Activated gamma-delta T cell treated with Interleukin-2 at 50 U/mL for 16 hours (primary cell): ENCODE data around the gene GPLD1.
"Not testable (repeated sequence)": the region's sequence is repeated elsewhere in the genome, so short reads cannot be mapped to it uniquely, and the experiment has no call there.

Source experiments
- DNase-seq: peaks from one replicate; pipeline ENCODE4 v3.0.0-alpha.2; 2020

The GPLD1 gene

DNA sequence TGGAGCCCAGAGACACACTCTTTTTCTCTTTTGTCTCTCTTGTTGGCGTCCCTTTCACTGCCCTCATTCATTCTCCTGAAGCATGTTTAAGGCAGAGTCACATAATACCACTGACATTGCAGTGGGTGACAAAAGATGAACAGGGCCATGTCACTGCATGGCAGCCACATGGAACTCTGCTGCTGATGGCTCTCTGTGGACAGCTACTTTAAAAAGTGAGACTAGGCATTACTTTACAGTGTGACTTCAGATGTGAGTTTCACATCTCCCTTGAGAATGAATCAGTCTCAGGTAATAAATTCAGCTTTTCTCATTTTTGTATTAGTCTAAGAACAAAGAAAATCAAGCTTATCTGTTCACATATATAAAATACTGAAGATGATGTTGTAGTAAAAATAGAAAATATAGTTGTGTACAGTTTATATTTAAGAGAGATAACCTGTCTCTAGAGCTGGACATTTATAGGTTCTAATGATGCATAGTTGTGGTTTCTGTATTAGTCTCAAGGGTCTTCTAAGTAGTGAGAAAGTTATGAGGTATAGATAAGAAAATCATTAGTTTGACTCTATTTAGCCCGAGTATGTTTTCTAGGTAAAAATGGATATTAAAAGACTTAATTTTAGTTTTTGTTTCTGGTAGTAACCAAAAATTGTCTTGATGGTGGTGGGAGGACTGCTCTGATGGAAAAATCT lies 80.5 kb downstream of the GPLD1 start:
- DNase-seq, result no peak

DNA sequence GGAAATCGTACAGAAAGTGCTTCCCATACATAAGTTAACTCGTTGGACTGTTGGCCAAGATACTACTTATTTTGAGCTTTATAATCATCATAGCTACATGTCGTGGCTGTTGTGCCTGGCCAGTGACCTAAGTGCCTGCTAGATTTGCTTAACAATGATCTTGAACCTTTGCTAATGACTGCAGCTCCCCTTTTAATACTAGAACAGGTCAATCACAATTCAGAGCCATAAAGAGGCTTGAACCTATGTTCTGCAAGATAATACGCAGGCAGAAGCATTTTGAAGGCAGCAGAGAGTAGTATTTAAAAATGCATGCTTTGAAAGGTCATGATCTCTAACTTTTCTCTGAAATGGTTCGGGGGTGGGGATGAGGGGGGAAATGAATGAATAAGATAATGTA lies 84.1 kb downstream of the GPLD1 start:
- no peak for DNase-seq

DNA sequence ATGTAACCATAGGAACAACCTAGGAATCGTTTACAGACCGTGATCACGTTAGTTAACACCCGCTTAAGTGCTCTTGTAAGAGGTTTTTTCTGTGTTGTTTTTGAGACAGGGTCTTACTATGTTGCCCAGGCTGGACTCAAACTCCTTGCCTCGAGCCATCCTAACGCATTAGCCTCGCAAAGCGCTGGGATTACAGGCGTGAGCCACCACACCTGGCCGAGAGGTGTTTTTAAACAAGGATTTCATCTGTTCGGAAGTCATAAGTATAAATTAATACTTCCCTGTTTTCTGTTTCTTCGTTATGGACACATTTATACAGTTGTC lies 85.9 kb downstream of the GPLD1 start:
- DNase-seq, result no peak

DNA sequence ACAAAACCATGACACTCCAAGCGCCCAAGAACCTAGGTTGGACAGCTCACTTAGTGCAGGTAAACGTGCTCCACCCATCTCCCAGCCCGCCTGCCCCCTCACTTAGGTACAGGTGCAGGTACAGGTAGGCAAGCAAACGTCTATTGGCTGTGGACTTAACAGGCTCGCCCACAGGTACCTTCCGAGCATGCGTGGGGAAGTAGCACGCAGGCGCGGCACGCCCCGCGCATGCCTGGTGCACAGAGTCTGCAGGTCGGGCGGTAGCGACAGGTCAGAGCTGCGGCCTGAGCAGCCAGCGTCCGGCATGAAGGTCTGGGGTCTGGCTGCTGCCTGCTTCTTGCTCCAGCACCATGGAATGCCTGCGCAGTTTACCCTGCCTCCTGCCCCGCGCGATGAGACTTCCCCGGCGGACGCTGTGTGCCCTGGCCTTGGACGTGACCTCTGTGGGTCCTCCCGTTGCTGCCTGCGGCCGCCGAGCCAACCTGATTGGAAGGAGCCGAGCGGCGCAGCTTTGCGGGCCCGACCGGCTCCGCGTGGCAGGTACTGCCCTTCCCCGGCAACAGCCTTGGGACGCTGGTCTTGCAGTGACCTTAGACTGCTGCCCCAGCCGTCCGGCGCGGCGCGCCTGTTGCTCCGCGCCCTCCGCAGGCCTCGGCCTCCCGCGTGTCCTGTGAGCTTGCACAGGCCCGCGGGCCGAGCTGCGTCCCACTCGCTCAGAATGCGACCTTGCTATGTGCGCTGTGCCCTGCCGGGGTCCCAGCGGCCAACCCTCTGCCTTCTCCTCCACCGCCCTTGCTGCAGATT lies 86.5 kb downstream of the GPLD1 start, which contains the start of gene MRS2:
Gene MRS2 (plus strand): TSS at position 240 of the 804 bp plus-strand sequence. CDS start 111 bp downstream, at position 351.
- DNase-seq, result peak; percentile 71

DNA sequence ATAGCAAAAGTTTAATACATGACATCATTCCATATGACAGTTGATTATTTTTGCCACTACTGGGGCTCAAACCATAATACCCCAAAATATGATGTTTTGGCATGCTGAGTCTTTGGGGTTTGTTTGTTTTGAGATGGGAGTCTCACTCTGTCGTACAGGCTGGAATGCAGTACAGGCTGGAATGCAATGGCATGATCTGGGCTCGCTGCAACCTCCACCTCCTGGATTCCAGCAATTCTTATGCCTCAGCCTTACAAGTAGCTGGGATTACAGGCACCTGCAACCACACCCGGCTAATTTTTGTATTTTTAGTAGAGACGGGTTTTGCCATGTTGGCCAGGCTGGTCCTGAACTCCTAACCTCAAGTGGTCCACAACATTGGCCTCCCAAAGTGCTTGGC lies 87.9 kb downstream of the GPLD1 start:
- no peak for DNase-seq

DNA sequence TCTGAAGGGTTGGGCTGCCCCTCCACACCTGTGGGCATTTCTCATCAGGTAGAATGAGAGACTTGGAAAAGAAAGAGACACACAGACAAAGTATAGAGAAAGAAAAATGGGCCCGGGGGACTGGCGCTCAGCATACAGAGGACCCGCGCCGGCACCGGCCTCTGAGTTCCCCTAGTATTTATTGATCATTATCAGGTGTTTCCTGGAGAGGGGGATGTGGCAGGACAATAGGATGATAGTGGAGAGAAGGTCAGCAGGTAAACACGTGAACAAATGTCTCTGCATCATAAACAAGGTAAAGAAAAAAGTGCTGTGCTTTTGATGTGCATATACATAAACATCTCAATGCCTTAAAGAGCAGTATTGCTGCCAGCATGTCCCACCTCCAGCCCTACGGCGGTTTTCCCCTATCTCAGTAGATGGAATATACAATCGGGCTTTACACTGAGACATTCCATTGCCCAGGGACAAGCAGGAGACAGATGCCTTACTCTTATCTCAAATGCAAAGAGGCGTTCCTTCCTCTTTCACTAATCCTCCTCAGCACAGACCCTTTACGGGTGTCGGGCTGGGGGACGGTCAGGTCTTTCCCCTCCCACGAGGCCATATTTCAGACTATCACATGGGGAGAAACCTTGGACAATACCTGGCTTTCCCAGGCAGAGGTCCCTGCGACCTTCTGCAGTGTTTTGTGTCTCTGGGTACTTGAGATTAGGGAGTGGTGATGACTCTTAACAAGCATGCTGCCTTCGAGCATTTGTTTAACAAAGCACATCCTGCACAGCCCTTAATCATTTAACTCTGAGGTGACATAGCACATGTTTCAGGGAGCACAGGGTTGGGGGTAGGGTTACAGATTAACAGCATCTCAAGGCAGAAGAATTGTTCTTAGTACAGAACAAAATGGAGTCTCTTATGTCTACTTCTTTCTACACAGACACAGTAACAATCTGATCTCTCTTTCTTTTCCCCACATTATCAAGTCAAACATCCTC lies 89.0 kb downstream of the GPLD1 start:
- DNase-seq, result not testable (repeated sequence)

DNA sequence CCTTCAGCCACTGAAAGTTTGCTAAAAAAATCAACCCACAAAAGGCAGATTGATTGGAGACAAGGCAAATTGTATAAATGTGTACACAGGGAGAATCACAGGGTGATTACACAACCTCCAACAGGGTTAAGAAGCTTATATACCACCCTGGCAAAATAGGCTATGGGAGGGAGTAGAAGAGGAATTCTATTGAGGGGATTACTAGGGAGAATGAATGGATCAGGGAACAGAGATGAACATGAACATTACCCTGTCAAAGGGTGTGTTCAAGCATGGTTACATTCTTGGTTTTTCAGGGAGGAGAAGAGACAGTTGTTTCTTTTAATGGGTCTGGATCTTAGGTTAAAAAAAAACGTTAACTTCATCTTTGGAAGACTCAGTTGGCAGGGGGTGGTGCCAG lies 91.7 kb downstream of the GPLD1 start:
- DNase-seq, result no peak

DNA sequence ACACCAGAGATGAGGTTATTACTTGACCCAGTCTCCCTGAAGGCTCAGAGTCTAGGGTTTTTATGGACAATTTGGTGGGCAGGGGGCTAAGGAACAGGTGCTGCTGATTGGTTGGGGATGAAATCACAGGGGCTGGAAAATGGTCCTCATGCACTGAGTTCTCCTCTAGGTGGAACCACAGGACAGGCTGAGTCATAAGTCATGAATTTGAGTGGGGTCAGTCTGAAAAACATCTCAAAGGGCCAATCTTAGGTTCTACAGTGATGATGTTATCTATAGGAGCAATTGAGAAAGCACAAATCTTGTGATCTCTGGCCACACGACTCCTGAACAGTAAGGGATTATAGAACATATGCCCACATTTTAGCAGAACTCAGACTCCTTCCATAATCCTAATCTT lies 92.6 kb downstream of the GPLD1 start:
- no peak for DNase-seq

DNA sequence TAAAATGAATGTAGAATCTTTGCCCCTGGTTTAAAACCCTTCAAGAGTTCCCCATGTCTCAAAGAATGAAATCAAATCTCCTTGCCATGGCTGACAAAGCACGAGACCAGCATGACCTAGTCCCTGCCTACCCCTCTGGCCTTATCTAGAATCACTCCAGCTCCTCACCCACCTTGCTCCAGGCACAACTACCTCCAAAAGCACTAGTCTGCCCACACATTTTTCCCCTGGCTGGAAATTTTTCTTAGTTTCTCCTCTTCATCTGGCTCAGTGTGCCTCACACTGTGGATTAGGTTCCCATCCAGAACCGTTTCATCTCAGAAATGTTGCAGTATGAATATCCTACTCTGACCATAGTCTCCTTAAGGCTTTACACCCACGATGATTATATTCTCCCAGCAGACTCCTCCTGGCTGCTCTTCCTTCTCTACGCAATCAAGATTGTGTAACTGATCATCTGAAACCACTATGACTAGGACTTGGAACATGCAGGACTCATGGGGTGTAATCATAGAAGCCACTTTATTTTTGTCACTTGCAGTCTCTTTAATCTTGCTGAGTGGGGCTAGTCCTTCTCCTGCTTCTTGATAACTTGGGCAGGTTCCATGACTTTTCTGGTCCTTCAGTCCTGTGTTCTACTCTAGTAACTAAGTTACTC lies 94.5 kb downstream of the GPLD1 start:
- DNase-seq, result no peak

DNA sequence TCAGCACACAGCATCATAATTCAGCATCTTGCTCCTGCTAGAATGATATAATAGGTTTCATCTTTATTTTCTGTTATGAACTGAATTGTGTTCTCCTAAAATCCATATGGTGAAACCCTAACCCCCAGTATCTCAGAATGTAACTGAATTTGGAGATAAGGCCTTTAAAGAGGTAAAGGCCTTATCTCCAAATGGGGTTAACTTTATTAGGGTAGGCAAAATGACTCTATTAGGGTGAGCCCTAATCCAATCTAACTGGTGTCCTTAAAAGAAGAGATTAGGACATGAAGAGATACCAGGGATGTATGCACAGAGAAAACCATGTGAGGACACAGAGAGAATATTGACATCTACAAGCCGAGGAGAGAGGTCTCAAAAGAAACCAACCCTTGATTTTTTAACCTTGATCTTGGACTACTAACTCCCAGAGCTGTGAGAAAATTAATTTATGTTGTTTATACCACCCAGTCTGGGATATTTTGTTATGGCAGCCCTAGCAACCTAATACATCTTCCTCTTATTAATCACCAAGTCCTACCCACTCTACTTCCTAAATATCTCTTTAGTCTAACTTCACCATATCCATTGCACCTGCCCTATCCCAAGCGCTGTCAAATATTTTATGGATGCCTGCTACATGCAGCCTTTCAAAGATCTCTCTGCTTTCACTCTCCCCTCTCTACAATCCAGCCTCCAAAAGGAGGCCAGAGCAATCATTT lies 95.2 kb downstream of the GPLD1 start:
- no peak for DNase-seq

DNA sequence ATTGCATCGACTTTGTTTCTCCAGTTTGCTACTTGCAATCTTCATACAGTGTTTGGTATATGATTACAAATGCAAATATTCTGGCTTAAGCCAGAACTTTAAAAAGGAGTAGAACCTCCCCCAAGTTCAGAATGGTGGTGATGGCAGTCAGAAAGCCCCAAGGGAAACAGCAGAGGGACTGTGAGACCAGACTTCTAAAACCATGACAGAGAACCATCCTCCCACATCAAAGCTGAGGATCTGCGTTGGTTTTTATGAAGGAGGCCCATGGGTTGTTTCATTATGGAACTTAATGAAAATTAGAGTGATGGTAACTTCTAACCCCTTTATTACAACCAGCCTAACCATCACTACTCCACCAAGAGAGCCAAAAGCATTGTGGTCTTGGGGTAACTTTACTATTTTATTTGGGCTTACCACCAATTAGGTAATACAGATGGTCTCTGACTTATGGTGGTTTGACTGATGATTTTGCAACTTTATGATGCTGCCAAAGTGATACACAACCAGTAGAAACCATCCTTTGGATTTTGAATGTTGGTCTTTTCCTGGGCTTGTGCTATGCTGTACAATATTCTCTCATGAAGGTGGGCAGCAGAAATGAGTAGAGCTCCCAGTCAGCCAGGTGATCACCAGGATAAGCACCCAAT lies 97.5 kb downstream of the GPLD1 start:
- DNase-seq, result no peak

DNA sequence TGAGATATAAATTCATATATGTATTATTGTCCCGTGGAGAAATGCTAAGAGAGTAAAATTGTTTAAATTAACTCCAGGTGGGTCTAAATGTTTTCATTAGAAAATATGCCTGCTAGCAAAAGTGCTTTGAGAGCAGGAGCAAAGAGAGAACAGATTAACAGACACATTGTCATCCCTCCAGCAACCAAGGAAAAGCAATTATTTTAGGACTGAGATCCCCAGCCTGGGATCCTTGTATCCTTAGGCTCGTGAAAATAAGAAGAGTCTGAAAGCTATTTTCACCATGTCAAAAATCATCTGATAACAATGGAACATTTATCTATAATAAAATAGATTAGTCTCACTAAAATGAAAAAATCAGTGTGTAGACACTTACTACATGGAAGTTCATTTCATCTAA lies 98.2 kb downstream of the GPLD1 start:
- no peak for DNase-seq

DNA sequence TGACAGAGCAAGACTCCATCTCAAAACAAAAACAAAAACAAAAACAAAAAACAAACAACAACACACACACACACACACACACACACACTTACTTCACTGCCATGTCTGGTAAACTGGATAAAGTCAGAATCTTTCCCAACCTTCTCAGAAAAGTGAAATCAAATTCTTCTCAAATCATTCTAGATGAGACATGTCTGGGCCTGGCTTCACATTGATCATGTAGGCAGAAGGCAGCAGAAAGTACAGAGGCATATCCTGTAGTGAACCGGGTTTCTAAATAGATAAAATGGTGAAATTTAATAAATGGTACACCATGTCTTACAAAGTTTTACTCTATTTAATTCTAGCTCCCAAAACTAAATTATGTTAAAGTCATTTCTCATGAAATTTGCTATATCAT lies 101.6 kb downstream of the GPLD1 start:
- DNase-seq, result no peak

DNA sequence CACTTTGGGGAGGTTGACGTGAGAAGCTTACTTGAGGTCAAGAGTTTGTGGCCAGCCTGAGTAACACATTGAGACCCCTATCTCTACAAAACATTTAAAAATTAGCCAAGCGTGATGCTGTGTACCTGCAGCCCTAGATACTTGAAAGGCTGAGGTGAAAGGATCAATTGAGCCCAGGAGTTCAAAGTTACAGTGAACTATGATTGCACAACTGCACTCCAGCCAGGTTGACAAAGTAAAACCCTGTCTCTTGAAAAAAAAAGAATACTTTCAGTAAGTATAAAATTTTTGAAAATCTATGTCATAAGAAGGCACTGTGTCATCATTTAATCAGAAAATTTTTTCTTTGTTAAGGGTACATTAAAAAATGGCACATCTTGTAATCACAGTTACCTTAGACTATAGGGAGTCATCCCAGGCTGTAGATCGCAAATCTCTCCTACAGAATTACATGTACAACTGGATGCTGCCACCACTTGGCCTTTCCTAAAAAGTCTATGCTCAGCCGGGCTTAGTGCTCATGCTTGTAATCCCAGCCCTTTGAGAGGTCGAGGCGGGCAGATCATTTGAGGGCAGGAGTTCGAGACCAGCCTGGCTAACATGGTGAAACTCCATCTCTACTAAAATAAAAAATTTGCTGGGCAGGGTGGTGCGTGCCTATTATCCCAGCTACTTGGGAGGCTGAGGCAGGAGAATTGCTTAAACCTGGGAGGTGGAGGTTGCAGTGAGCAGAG lies 103.7 kb downstream of the GPLD1 start:
- no peak for DNase-seq

DNA sequence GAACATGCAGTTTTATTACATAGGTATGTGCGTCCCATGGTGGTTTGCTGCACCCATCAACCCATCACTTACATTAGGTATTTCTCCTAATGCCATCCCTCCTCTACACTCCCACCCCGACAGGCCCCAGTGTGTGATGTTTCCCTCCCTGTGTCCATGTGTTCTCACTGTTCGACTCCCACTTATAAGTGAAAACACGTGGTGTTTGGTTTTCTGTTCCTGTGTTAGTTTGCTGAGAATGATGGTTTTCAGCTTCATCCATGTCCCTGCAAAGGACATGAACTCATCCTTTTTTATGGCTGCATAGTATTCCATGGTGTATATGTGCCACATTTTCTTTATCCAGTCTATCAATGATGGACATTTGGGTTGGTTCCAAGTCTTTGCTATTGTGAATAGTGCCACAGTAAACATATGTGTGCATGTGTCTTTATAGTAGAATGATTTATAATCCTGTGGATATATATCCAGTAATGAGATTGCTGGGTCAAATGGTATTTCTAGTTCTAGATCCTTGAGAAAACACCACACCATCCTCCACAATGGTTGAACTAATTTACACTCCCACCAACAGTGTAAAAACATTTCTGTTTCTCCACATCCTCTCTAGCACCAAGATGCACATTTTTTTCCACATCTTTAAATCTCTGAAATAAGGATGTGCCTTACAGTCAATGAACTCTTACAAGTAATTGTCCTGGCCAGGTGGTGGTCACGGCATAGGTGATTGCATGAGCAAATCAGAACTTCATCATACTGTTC lies 104.8 kb downstream of the GPLD1 start:
- DNase-seq, result not testable (repeated sequence)

DNA sequence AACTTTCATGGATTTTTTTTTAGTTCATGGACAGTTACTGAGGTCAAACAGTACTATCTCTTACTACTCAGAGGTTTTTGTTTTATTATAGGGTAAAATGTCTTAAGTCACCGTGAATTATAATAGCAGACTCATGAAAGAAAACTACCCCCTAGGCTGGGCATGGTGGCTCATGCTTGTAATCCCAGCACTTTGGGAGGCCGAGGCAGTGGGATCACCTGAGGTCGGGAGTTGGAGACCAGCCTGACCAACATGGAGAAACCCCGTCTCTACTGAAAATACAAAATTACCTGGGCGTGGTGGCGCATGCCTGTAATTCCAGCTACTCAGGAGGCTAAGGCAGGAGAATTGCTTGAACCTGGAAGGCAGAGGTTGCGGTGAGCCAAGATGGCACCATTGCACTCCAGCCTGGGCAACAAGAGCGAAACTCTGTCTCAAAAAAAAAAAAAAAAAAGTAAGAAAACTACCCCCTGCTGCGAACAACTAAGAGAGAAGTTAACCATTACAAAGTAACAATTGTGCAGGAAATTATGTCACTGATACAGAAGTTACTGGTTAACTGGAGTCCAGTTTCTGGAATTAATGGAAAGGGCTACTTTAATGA lies 106.4 kb downstream of the GPLD1 start:
- not testable (repeated sequence) for DNase-seq

DNA sequence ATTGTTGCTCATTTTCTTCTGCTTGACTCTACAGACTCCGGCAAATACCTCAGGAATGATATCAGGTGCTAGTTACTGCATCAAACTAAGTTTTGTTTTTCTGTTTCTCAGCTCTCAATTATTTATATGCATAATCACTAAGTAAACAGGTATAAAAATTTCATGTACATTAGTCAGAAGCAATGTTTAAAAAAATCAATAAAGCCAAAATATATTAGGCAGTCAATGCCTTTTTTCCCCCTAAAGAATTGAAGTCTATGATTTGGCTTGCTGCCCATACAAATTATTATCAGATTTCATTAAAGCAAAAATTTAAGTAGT lies 107.2 kb downstream of the GPLD1 start:
- no peak for DNase-seq

DNA sequence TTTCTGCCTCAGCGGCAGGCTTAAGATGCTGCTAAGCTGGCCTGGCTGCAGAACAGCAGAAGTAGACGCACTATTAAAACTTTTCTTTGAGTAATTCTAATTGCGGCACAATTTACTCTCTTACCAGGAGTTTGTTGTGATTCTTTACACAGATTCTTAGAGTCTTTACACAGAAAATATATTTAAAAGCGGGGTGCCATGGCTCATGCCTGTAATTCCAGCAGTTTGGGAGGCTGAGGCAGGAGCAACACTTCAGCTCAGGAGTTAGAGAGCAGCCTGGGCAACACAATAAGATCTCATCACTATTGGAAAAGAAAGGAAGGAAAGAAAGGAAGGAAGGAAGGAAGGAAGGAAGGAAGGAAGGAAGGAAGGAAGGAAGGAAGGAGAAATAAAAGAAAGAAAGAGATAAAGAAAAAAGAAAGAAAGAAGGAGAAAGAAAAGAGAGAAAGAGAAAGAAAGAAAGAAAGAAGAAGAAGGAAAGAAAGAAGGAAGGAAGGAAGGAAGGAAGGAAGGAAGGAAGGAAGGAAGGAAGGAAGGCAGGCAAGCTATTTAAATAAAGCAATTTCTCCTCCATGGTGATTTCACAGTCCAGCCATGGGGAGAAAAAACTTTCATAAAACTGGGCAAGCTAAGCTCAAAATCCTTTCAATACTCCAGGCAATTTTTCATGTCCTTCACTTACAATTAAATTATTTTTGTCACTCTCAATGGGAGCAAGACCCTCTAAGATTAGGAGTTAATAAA lies 107.7 kb downstream of the GPLD1 start:
- DNase-seq, result no peak
